IMR-90 (cell line): ENCODE measurements around the gene ADCY2. TPM values are rescaled to one million over a fixed set of nuclear protein-coding genes. Genes with fewer than 3 reads are reported as not detected.

Source experiments
- ATAC-seq: fragments of 200-7000 bp; cut with Tn5 transposase; 2 replicates; pipeline ENCODE4 v1.9.1; 2020; ENCODE audit warnings: low read depth, mild to moderate bottlenecking, moderate library complexity
- BruUV-seq: library from RNA; stranded (reverse); fragments of 400-500 nt; replicated peaks from 2 replicates; lab custom pipeline; 2021; lab: Mats Ljungman, UMichigan
- CTCF ChIA-PET: fragments of 300-600 bp; formaldehyde crosslinking; extraction: SDS; loops from one replicate; lab custom pipeline; 2021; ENCODE audit warnings: antibody characterized with exemption; lab: Yijun Ruan, JAX
- POLR2A ChIA-PET: fragments of 300-600 bp; sonication (Branson Sonifier 250); formaldehyde crosslinking; loops from one replicate; lab custom pipeline; 2022; ENCODE audit warnings: antibody characterized with exemption; ENCODE audit not compliant: unreplicated experiment; lab: Charles Lee
- DNase-seq: peaks from one replicate; pipeline ENCODE4 v3.0.0; 2013
- H2AFZ ChIP-seq: replicated peaks from 2 replicates; pipeline ENCODE3; 2013; ENCODE audit warnings: low read length, mild to moderate bottlenecking; ENCODE audit not compliant: poor library complexity
- H2AK5ac ChIP-seq: 2 replicates; pipeline ENCODE4 v1.6.1; 2013; ENCODE audit warnings: low read depth, low read length, inconsistent platforms
- H2AK9ac ChIP-seq: replicated peaks from 2 replicates; pipeline ENCODE3; 2013; ENCODE audit warnings: mild to moderate bottlenecking, low read depth, low read length, moderate library complexity; ENCODE audit not compliant: poor library complexity
- H2BK120ac ChIP-seq: 2 replicates; pipeline ENCODE4 v1.6.1; 2013; ENCODE audit warnings: low read depth, low read length, inconsistent platforms
- H2BK15ac ChIP-seq: 3 replicates; pipeline ENCODE4 v1.6.1; 2013; ENCODE audit warnings: low read depth, low read length, inconsistent platforms
- H2BK20ac ChIP-seq: 2 replicates; pipeline ENCODE4 v1.6.1; 2013; ENCODE audit warnings: low read depth, mild to moderate bottlenecking, inconsistent platforms, low read length, moderate library complexity
- H2BK5ac ChIP-seq: 2 replicates; pipeline ENCODE4 v1.6.1; 2013; ENCODE audit warnings: mild to moderate bottlenecking, low read depth, low read length, inconsistent platforms; ENCODE audit not compliant: poor library complexity, severe bottlenecking
- H3K14ac ChIP-seq: replicated peaks from 2 replicates; pipeline ENCODE4 v1.6.1; 2013; ENCODE audit warnings: low read depth, low read length, inconsistent platforms
- H3K18ac ChIP-seq: 2 replicates; pipeline ENCODE4 v1.6.1; 2013; ENCODE audit warnings: low read depth, low read length, control low read depth
- H3K23ac ChIP-seq: 2 replicates; pipeline ENCODE4 v1.6.1; 2013; ENCODE audit warnings: low read depth, low read length, inconsistent platforms
- H3K27ac ChIP-seq: 2 replicates; pipeline ENCODE4 v1.5.1; 2013; ENCODE audit warnings: mild to moderate bottlenecking, control low read depth, low read length; ENCODE audit not compliant: insufficient read depth
- H3K27me3 ChIP-seq: 2 replicates; pipeline ENCODE4 v1.6.1; 2013; ENCODE audit warnings: low read length; ENCODE audit not compliant: control insufficient read depth, insufficient read depth
- H3K36me3 ChIP-seq: 2 replicates; pipeline ENCODE4 v1.6.1; 2013; ENCODE audit warnings: low read length, mixed read lengths; ENCODE audit not compliant: control insufficient read depth, insufficient read depth
- H3K4ac ChIP-seq: 2 replicates; pipeline ENCODE4 v1.6.1; 2013; ENCODE audit warnings: low read depth, low read length, inconsistent platforms
- H3K4me1 ChIP-seq: 2 replicates; pipeline ENCODE4 v1.6.1; 2013; ENCODE audit warnings: low read length, mixed read lengths; ENCODE audit not compliant: control insufficient read depth, insufficient read depth
- H3K4me2 ChIP-seq: 2 replicates; pipeline ENCODE4 v1.6.1; 2013; ENCODE audit warnings: low read depth, mild to moderate bottlenecking, control low read depth, low read length, moderate library complexity
- H3K4me3 ChIP-seq: 2 replicates; pipeline ENCODE4 v1.5.1; 2013; ENCODE audit warnings: low read depth, mild to moderate bottlenecking, control low read depth, low read length, moderate library complexity; ENCODE audit not compliant: insufficient read depth
- H3K56ac ChIP-seq: 2 replicates; pipeline ENCODE4 v1.6.1; 2013; ENCODE audit warnings: low read length, inconsistent platforms; ENCODE audit not compliant: insufficient read depth; ENCODE audit errors: extremely low read depth
- H3K79me1 ChIP-seq, 2 experiments: 2 replicates each; pipeline ENCODE4 v1.6.1; 2013; ENCODE audit warnings: low read length in 2 of 2, inconsistent platforms in 1 of 2, low read depth in 1 of 2
- H3K9ac ChIP-seq: 2 replicates; pipeline ENCODE4 v1.6.1; 2013; ENCODE audit warnings: low read depth, low read length, control low read depth
- H3K9me1 ChIP-seq: 2 replicates; pipeline ENCODE4 v1.6.1; 2013; ENCODE audit warnings: low read length, inconsistent platforms; ENCODE audit not compliant: insufficient read depth
- H3K9me3 ChIP-seq: 2 replicates; pipeline ENCODE4 v1.6.1; 2013; ENCODE audit warnings: low read length; ENCODE audit not compliant: control insufficient read depth, insufficient read depth
- H4K20me1 ChIP-seq: 2 replicates; pipeline ENCODE4 v1.6.1; 2013; ENCODE audit warnings: low read length, inconsistent platforms; ENCODE audit not compliant: insufficient read depth
- H4K5ac ChIP-seq: 2 replicates; pipeline ENCODE4 v1.6.1; 2013; ENCODE audit warnings: mild to moderate bottlenecking, low read depth, low read length, control low read depth
- H4K8ac ChIP-seq, 2 experiments: 2 replicates each; pipeline ENCODE4 v1.6.1; 2013; ENCODE audit warnings: low read depth in 2 of 2, low read length in 2 of 2, control low read depth in 1 of 2, inconsistent platforms in 1 of 2
- H4K91ac ChIP-seq: 2 replicates; pipeline ENCODE4 v1.6.1; 2013; ENCODE audit warnings: low read depth, low read length, inconsistent platforms; ENCODE audit not compliant: insufficient read depth
- BHLHE40 ChIP-seq: fragments of 150-350 bp; IDR thresholded peaks from 2 replicates; pipeline ENCODE4 v1.6.1; 2016; ENCODE audit warnings: mild to moderate bottlenecking, low read depth, low read length
- CEBPB ChIP-seq: IDR thresholded peaks from 2 replicates; pipeline ENCODE4 v1.6.1; 2012; ENCODE audit warnings: low read depth, low read length, improper control_type of control experiment
- CHD1 ChIP-seq: IDR thresholded peaks from 2 replicates; pipeline ENCODE4 v1.6.1; 2012; ENCODE audit warnings: low read depth, low read length, improper control_type of control experiment
- CTCF ChIP-seq: conservative IDR thresholded peaks from 2 replicates; pipeline ENCODE4 v1.5.1; 2012; ENCODE audit warnings: mild to moderate bottlenecking, low read depth, low read length, improper control_type of control experiment
- ELK1 ChIP-seq: fragments of 150-350 bp; IDR thresholded peaks from 2 replicates; pipeline ENCODE4 v1.6.1; 2016; ENCODE audit warnings: low read depth, mild to moderate bottlenecking, low read length, moderate library complexity, borderline replicate concordance
- FOS ChIP-seq: fragments of 150-350 bp; IDR thresholded peaks from 2 replicates; pipeline ENCODE4 v1.6.1; 2016; ENCODE audit warnings: low read depth, low read length
- MAFK ChIP-seq: IDR thresholded peaks from 2 replicates; pipeline ENCODE4 v1.6.1; 2012; ENCODE audit warnings: low read depth, low read length, improper control_type of control experiment
- MAZ ChIP-seq: IDR thresholded peaks from 2 replicates; pipeline ENCODE4 v1.6.1; 2012; ENCODE audit warnings: low read depth, mild to moderate bottlenecking, low read length, improper control_type of control experiment, moderate library complexity, borderline replicate concordance
- MXI1 ChIP-seq: IDR thresholded peaks from 2 replicates; pipeline ENCODE4 v1.6.1; 2012; ENCODE audit warnings: low read depth, mild to moderate bottlenecking, low read length, moderate library complexity, borderline replicate concordance
- NFE2L2 ChIP-seq: fragments of 150-350 bp; IDR thresholded peaks from 2 replicates; pipeline ENCODE4 v1.6.1; 2016; ENCODE audit warnings: low read depth, mild to moderate bottlenecking, low read length
- POLR2A ChIP-seq: IDR thresholded peaks from 2 replicates; pipeline ENCODE4 v1.6.1; 2012; ENCODE audit warnings: mild to moderate bottlenecking, low read depth, low read length
- RAD21 ChIP-seq: IDR thresholded peaks from 2 replicates; pipeline ENCODE4 v1.6.1; 2012; ENCODE audit warnings: low read length, improper control_type of control experiment
- RCOR1 ChIP-seq: IDR thresholded peaks from 2 replicates; pipeline ENCODE4 v1.6.1; 2012; ENCODE audit warnings: mild to moderate bottlenecking, low read length, improper control_type of control experiment; ENCODE audit not compliant: insufficient replicate concordance
- RFX5 ChIP-seq: IDR thresholded peaks from 2 replicates; pipeline ENCODE4 v1.8.0; 2012; ENCODE audit warnings: low read depth, mild to moderate bottlenecking, low read length, moderate library complexity
- SMC3 ChIP-seq: fragments of 150-350 bp; IDR thresholded peaks from 2 replicates; pipeline ENCODE4 v1.6.1; 2016; ENCODE audit warnings: low read depth, mild to moderate bottlenecking, antibody characterized with exemption, low read length, moderate library complexity
- USF2 ChIP-seq: fragments of 150-350 bp; IDR thresholded peaks from 2 replicates; pipeline ENCODE4 v1.6.1; 2017; ENCODE audit warnings: mild to moderate bottlenecking, antibody characterized with exemption, low read length, low read depth
- WGBS, 2 experiments: methylation state at CpG; one replicate each; pipeline versions ENCODE4 v1.1.5 to v1.1.7; 2013; ENCODE audit warnings: missing lambda C conversion rate in 2 of 2; ENCODE audit not compliant: insufficient read length in 1 of 2; ENCODE audit errors: extremely low coverage in 2 of 2; 5-methylcytosine and 5-hydroxymethylcytosine counted together
- dilution Hi-C: fragments of 300-500 bp; cut with HindIII; formaldehyde crosslinking; loops from one replicate; pipeline ENCODE4 v1.14.3; 2018; ENCODE audit warnings: low sequenced_read_pairs; ENCODE audit not compliant: unreplicated experiment
- in situ Hi-C: fragments of 300-500 bp; cut with MboI; formaldehyde crosslinking; loops from 3 replicates; pipeline ENCODE4 v1.14.3; 2019; ENCODE audit warnings: low sequenced_read_pairs, inconsistent platforms, mixed read lengths
- intact Hi-C: fragments of 100-400 bp; cut with micrococcal nuclease; formaldehyde crosslinking; loops from 2 replicates; pipeline ENCODE4 v1.10.0; 2022
- polyA plus RNA-seq, 3 experiments: library from polyadenylated mRNA; depleted of rRNA; stranded (reverse); fragments of >200 nt; gene quantifications; 2 replicates each; pipeline ENCODE4 v1.2.3, GENCODE V29; 2012; ENCODE audit warnings: low replicate concordance in 1 of 3
- total RNA-seq: library from RNA; depleted of rRNA; stranded (reverse); fragments of >200 nt; gene quantifications from 2 replicates; pipeline ENCODE4 v1.2.3, GENCODE V29; 2012

The ADCY2 gene
- total and polyA plus RNA-seq, 2 of the 4 experiments (the other 2 are of a cell fraction): not detected

GRCh38 chr5:7873216-7873615 lies 477.3 kb downstream of the ADCY2 start:
- no peak overlapping the region for H4K5ac ChIP-seq
- CTCF ChIA-PET: no interaction called here

More at GRCh38 chr5:7873216-7873615, 477.3 kb downstream of the ADCY2 start:
- H2AK9ac ChIP-seq: no peak overlapping the region
- H2BK5ac ChIP-seq: no peak overlapping the region
- in situ Hi-C loops (no loop called here), dilution Hi-C loops (no loop called here), intact Hi-C loops (loop anchor here (10.0 kb wide), 1 partner anchor 962 kb away; no protein-coding TSS in a partner anchor)
- no peak overlapping the region for H3K4me3 ChIP-seq
- no peak overlapping the region for H3K9ac ChIP-seq
- H3K23ac ChIP-seq: no peak overlapping the region
- H2BK15ac ChIP-seq: no peak overlapping the region
- H4K8ac ChIP-seq: no peak overlapping the region
- no peak overlapping the region for H3K14ac ChIP-seq
- H3K56ac ChIP-seq: no peak overlapping the region
- H2AK5ac ChIP-seq: no peak overlapping the region
- whole genome bisulfite sequencing, 2 experiments: 100% methylated on average over 3 of the region's 9 CpGs; no CpG with 5 or more reads in 1 of the 2 experiments
- peaks cover 20 to 44% of the 10 kb centered on the region in 2 experiments for H3K79me1 ChIP-seq
- H2AFZ ChIP-seq: no peak overlapping the region
- peaks cover 4% of the 10 kb centered on the region; the same call in 1 of the 2 replicates for H3K4me1 ChIP-seq
- TF ChIP-seq MXI1 (no peak), USF2 (no peak), BHLHE40 (no peak), RFX5 (no peak), NFE2L2 (no peak), CEBPB (no peak), CTCF (no peak), RCOR1 (no peak), ELK1 (no peak), SMC3 (no peak), POLR2A (no peak), MAZ (no peak), MAFK (no peak), CHD1 (no peak), RAD21 (no peak), FOS (no peak)
- peaks cover 6% of the 10 kb centered on the region; the same call in 1 of the 2 replicates for H4K20me1 ChIP-seq
- H4K91ac ChIP-seq: no peak overlapping the region
- H3K27ac ChIP-seq: no peak overlapping the region
- no TSS peak for BruUV-seq
- H3K9me1 ChIP-seq: no peaks in the 10 kb centered on the region
- POLR2A ChIA-PET: no interaction called here
- no peak for DNase-seq
- no peaks in the 10 kb centered on the region for H3K27me3 ChIP-seq
- no peak for ATAC-seq
- no peak overlapping the region for H2BK120ac ChIP-seq
- H3K36me3 ChIP-seq: peaks cover 8% of the 10 kb centered on the region
- H3K18ac ChIP-seq: no peak overlapping the region
- H3K9me3 ChIP-seq: no peaks in the 10 kb centered on the region
- no peak overlapping the region for H3K4me2 ChIP-seq
- H3K4ac ChIP-seq: no peak overlapping the region
- H2BK20ac ChIP-seq: no peak overlapping the region
